Activated CD8-positive, alpha-beta memory T cell treated with anti-CD3 and anti-CD28 coated beads for 4 hours (primary cell): ENCODE data around the gene DNAH6.
A peak's percentile ranks its signal among the peaks of the same experiment; 100 is the strongest.
"Not testable (repeated sequence)": the region's sequence is repeated elsewhere in the genome, so short reads cannot be mapped to it uniquely, and the experiment has no call there.

Source experiments
- DNase-seq, 2 donors: peaks; one replicate each; pipeline ENCODE4 v3.0.0-alpha.2; 2020; ENCODE audit warnings: low read depth in 2 of 2

The DNAH6 gene

GRCh38 chr2:84755096-84755495, 238.8 kb downstream of the DNAH6 start:
- no peak for DNase-seq

- DNase-seq = no peak
Observed at GRCh38 chr2:84757648-84758047, 241.3 kb downstream of the DNAH6 start.

GRCh38 chr2:84766791-84767190, 250.5 kb downstream of the DNAH6 start:
- DNase-seq = no peak

GRCh38 chr2:84768840-84769239, 252.5 kb downstream of the DNAH6 start:
- no peak for DNase-seq

GRCh38 chr2:84770280-84770679, 254.0 kb downstream of the DNAH6 start:
- no peak for DNase-seq

GRCh38 chr2:84771251-84771650, 255.0 kb downstream of the DNAH6 start:
- DNase-seq = no peak

GRCh38 chr2:84773562-84773961, 257.3 kb downstream of the DNAH6 start:
- not testable (repeated sequence) for DNase-seq

GRCh38 chr2:84776011-84776410, 259.7 kb downstream of the DNAH6 start:
- no peak for DNase-seq

GRCh38 chr2:84778911-84779690, 262.8 kb downstream of the DNAH6 start:
- no peak for DNase-seq

GRCh38 chr2:84779781-84780180, 263.5 kb downstream of the DNAH6 start:
- no peak for DNase-seq

GRCh38 chr2:84781942-84782716, 265.8 kb downstream of the DNAH6 start:
- DNase-seq = peak; percentile 44 to 53

GRCh38 chr2:84782717-84783442, 266.6 kb downstream of the DNAH6 start:
- DNase-seq = peak in 1 of 2 donors; percentile 10

- no peak for DNase-seq
Observed at GRCh38 chr2:84785950-84786349, 269.7 kb downstream of the DNAH6 start.

GRCh38 chr2:84786601-84787000, 270.3 kb downstream of the DNAH6 start:
- no peak for DNase-seq

GRCh38 chr2:84788027-84788426, 271.7 kb downstream of the DNAH6 start:
- DNase-seq = no peak

GRCh38 chr2:84788498-84788897, 272.2 kb downstream of the DNAH6 start:
- DNase-seq = no peak

- DNase-seq = no peak
Observed at GRCh38 chr2:84792856-84793522, 276.7 kb downstream of the DNAH6 start.

- DNase-seq = no peak
Observed at GRCh38 chr2:84793641-84794040, 277.3 kb downstream of the DNAH6 start.

- DNase-seq = no peak
Observed at GRCh38 chr2:84796798-84797197, 280.5 kb downstream of the DNAH6 start.

- DNase-seq = no peak
Observed at GRCh38 chr2:84797271-84797670, 281.0 kb downstream of the DNAH6 start.

- DNase-seq = no peak
Observed at GRCh38 chr2:84799772-84800171, 283.5 kb downstream of the DNAH6 start.
